DLD1 (cell line): ENCODE measurements around the gene SUMO4.
"Not testable (repeated sequence)": the region's sequence is repeated elsewhere in the genome, so short reads cannot be mapped to it uniquely, and the experiment has no call there.

ENCODE experiments used
- in situ Hi-C: cut with HindIII; loops from 2 replicates; pipeline ENCODE4 v1.10.0; 2017; ENCODE audit warnings: low sequenced_read_pairs

Gene SUMO4

GRCh38 chr6:149429427-149430360, 29.6 kb downstream of the SUMO4 start:
- in situ Hi-C loops: no loop called here

DNA sequence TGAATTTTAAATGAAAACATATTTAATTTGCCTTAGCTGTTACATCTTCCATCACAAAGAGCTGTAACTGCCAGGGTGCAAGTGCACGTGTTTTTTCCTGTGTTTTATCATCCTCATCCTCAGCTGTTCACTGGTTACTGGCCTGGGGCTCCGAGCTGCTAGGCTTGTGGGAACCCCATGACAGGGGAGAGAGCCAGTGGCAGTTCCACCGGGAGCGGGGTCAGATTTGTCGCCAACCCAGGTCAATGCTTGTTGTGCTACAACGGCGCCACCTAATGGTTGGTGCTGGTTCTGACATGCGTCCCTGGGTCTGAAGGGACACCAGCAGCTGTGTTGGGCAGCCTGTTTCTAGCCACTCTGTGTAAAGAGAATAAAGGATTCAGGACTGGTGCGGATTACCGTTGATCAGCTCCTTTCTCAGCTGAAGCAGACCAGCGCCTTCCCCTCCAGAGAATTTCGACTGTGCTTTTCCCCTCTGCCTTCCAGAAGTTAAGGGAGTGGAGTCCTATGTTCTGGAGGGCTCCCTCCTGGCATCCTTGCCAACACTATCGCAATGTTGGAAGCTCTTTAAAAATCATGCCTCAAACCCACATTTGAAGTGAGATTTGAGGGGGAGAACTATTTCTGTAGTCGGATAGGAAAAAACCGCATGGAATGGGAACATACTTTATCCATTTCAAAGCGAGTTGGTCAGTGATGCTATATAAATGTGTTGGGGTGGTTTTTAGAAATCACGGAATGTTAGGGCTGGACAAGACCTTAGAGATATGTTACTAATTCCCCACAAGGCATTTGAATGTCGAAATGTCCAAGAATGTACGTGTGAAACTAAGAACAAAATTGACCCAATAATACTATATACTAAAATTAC, 32.1 kb downstream of the SUMO4 start:
- in situ Hi-C loops: no loop called here

- in situ Hi-C loops: no loop called here
Observed at GRCh38 chr6:149433405-149433804, 33.3 kb downstream of the SUMO4 start.

GRCh38 chr6:149433881-149434280, 33.8 kb downstream of the SUMO4 start:
- in situ Hi-C loops: no loop called here

DNA sequence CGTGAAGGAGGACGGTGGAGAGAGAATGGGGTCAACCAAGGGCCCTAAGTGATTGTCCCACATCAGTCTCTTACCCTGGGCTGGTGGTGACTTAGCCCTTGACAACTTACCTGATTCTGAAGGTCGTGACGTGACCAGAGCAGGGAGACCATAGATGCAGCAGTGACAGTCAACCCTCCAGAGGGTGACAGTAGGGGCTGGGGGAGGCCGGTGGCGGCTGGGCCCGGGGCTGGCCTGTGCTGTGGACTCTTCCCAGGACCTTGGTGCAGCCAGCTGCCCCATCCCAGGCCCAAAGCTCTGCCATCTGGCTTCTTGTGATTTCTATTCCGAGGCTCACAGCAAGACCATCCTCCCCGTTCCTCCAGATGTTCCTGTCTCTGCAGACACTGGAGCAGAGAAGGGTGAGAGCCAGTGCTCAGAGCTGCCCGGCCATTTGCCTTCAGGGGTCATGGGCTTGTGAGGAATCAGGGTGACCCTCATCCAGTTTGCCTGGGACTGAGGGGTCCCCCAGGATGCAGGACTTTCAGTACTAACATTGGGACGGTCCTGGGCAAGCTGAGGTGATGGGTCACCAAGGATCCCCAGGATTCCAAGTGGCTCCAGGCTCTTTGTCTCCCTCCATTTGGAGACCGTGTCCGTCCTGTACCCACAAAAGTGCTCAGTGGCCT, 36.0 kb downstream of the SUMO4 start:
- in situ Hi-C loops: no loop called here

GRCh38 chr6:149436647-149437046, 36.6 kb downstream of the SUMO4 start:
- in situ Hi-C loops: no loop called here

GRCh38 chr6:149437212-149437611, 37.1 kb downstream of the SUMO4 start:
- in situ Hi-C loops: no loop called here

DNA sequence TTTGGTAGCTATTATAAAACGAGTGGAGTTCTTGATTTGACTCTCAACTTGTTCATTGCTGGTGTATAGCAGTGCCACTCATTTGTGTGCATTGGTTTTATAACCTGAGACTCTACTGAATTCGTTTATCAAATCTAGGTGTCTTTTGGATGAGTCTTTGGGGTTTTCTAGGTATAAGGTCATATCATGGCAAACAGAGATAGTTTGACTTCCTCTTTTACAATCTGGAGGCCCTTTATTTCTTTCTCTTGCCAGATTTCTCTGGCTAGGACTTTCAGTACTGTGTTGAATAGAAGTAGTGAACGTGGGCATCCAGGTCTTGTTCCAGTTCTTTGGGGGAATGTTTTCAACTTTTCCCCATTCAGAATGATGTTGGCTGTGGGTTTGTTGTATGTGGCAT, 38.8 kb downstream of the SUMO4 start:
- in situ Hi-C loops: no loop called here

- in situ Hi-C loops: no loop called here
Observed at GRCh38 chr6:149439626-149440025, 39.6 kb downstream of the SUMO4 start.

- in situ Hi-C loops: no loop called here
Observed at GRCh38 chr6:149440735-149441671, 40.9 kb downstream of the SUMO4 start.

GRCh38 chr6:149441740-149442139, 41.7 kb downstream of the SUMO4 start:
- in situ Hi-C loops: no loop called here

DNA sequence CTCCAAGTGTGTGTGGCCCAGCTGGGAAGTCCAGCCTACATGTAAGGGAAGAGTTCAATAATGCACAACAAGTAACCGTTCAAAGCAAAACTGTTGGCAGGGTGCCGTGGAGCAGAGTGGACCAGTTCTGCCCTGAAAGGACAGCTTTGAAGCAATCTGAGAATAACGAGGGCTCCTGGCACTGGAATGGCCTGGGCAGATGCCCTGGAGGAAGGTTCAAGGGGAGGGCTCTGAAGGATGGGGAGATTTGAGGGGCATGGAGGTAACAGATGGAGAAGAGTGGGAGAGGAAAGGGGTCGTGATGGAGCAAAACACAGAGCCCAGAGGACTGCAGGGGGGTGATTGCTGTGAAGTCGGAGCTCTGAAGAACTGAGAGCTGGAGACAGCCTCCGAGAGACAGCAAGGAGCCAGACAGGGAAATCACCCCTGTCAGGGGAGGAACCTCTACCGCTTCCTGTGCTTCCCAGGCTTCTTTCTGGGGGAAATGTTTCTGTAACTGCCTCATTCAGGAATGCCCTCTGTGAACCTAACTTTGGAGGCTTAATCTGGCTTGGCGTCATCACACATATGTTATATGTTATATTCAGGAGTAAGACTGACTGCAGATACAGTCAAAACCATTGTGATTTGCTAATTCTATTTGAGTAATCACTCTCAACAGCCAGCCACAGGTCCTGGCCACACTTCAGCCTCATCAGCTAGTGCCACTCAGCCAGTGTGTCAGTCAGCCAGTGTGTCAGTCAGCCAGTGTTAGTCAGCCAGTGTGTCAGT, 43.5 kb downstream of the SUMO4 start:
- in situ Hi-C loops: no loop called here

DNA sequence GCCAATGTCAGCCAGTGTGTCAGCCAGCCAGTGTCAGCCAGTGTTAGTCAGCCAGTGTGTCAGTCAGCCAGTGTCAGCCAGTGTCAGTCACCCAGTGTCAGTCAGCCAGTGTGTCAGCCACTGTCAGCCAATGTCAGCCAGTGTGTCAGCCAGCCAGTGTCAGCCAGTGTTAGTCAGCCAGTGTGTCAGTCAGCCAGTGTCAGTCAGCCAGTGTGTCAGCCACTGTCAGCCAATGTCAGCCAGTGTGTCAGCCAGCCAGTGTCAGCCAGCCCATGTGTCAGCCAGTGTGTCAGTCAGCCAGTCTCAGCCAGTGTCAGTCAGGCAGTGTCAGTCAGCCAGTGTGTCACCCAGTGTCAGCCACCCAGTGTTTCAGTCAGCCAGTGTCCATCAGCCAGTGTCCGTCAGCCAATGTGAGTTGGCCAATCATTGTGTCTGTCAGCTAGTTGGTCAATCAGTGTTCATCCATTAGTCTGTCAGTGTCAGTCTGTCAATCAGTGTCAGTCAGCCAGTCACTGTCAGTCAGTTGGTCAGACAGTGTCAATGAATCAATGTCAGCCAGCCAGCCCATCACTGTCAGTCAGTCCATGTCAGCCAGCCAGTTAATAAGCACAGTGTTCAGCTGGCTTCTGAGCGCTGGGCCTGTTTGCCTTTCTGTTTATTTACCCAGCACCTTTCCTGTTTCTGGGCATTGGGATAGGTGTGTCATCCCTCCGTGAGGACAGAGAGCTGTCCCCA, 44.5 kb downstream of the SUMO4 start:
- in situ Hi-C loops: not testable (repeated sequence)

GRCh38 chr6:149445095-149445466, 45.0 kb downstream of the SUMO4 start:
- in situ Hi-C loops: no loop called here

DNA sequence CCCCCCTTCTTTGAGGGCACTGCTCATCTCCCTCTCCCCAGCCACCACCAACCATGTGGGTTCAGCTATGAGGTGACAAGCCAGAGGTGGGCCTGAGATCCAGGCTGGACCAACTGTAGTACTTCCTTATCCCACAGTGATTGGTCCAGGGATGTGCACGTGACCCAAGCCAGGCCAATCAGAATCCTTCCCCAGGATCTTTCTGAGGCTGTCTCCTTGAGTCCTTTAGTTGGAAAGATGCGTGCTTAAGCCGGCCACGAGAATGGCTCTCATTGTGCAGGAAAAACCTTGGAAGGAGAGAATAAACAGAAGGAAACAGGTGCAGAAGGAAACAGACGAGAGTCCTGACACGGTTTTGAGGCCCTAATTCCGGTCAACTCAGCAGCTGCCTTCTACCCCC, 45.5 kb downstream of the SUMO4 start:
- in situ Hi-C loops: no loop called here

DNA sequence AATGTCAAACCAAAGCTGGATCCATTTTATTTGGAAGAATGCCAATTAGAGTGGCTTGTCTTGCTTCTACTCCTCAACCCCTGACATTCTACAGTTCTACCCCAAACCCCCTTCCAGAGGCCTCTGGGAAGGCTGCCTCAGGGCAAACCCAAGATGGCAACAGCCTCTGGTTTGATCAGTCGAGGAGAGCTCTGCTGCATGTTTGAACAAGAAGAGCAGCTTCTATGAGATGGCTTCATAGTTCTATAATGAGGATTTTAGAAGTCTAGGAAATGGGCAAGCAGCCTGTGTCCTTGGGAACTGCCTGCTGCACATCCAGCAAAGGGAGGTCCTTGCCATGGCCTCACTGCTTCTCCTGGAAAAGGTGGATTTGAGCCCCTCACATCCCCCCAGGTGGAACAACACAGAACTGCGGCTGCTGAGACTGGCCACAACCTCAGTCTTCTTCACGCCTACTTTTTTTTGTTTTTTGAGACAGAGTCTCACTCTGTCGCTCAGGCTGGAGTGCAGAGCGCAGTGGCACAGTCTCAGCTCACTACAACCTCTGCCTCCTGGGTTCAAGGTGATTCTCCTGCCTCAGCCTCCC, 46.8 kb downstream of the SUMO4 start:
- in situ Hi-C loops: no loop called here

DNA sequence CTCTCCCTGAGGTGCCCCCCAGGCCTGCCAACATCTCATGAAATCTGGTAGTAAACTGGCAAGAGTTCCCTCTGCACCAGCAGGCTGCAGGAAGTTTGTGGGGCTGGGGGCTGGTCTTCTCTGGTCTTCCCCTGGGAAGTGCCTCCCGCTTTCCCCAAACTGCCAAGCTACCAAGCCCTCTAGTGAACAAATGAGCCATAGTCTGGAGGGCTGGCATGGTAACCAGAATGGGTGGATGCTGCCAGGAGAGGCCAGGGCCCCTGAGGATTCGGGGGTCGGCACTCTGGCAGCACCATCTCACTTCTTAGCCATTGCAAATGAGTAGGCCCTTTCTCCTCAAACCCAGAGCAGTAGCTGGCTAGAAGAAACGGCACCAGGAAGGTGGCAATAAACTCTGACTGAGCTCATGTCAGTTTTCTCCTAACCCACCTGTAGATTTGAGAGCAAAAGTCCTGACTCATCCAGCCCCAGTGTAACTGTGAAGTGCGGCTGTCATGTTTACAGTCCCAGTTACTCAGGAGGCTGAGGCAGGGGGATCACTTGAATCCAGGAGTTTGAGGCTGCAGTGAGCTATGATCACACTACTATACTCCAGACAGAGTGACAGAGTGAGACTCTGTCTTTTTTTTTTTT, 48.9 kb downstream of the SUMO4 start:
- in situ Hi-C loops: no loop called here
